ENCODE measurements around the gene SDCBP2. TPM values are rescaled to one million over a fixed set of nuclear protein-coding genes. Genes with fewer than 3 reads are reported as not detected.

SDCBP2 gene
- total RNA-seq, 1 experiment from 2014 or later: 1.9 TPM

DNA sequence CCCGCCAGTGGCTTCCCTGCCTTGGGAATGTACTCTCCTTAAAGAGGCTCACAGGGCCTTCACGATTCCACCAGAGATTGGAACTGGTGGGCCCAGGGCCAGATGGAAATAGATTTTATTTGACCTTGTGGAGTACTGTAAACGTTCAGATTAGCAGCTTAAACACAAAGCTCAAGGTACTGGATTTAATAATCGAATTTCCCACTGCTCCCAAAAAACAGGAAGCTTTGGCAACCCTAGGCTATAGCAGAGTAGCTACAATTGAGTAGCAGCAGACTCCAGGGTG lies 7.3 kb downstream of the SDCBP2 start:
- no peak overlapping the region for H4K91ac ChIP-seq (ENCODE audit: insufficient read length, low read depth, low read length)
- H3K79me2 ChIP-seq (ENCODE audit: insufficient read depth, low read length): peaks cover 3% of the 10 kb centered on the region; the same call in 1 of the 2 replicates
- Mint-ChIP-seq H3K27ac (no peak overlapping the region), H3K27me3 (ENCODE audit: low read depth) (peaks cover 28% of the 10 kb centered on the region), H3K9me3 (no peaks in the 10 kb centered on the region), H3K4me1 (no peaks in the 10 kb centered on the region), H3K4me3 (no peak overlapping the region), H3K36me3 (ENCODE audit: insufficient read depth in 1 of 3, low read depth in 3 of 3) (no peaks in the 10 kb centered on the region)
- no peak overlapping the region for H2AFZ ChIP-seq (ENCODE audit: low read length)
- no peak overlapping the region for H3T11ph ChIP-seq (ENCODE audit: low read length)
- no peak overlapping the region for H2BK120ac ChIP-seq (ENCODE audit: low read depth, low read length, poor library complexity, severe bottlenecking)
- TF ChIP-seq, protein P1, sequence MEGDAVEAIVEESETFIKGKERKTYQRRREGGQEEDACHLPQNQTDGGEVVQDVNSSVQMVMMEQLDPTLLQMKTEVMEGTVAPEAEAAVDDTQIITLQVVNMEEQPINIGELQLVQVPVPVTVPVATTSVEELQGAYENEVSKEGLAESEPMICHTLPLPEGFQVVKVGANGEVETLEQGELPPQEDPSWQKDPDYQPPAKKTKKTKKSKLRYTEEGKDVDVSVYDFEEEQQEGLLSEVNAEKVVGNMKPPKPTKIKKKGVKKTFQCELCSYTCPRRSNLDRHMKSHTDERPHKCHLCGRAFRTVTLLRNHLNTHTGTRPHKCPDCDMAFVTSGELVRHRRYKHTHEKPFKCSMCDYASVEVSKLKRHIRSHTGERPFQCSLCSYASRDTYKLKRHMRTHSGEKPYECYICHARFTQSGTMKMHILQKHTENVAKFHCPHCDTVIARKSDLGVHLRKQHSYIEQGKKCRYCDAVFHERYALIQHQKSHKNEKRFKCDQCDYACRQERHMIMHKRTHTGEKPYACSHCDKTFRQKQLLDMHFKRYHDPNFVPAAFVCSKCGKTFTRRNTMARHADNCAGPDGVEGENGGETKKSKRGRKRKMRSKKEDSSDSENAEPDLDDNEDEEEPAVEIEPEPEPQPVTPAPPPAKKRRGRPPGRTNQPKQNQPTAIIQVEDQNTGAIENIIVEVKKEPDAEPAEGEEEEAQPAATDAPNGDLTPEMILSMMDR (conservative IDR thresholded peaks at IDR 0.05): no peak
- peaks cover 9% of the 10 kb centered on the region for H3K23me2 ChIP-seq (ENCODE audit: insufficient read length, low read depth, low read length, poor library complexity, severe bottlenecking)
- no peak overlapping the region for H3K9ac ChIP-seq (ENCODE audit: extremely low read depth, insufficient read length, low read length)
- no peak for DNase-seq
- H2BK12ac ChIP-seq (ENCODE audit: insufficient read length, low read depth, low read length): no peak overlapping the region
- no peak overlapping the region for H4K5ac ChIP-seq (ENCODE audit: insufficient read length, low read depth, low read length)
- H3K4me2 ChIP-seq (ENCODE audit: insufficient read depth, insufficient read length, low read length): no peak overlapping the region
- H3K56ac ChIP-seq (ENCODE audit: insufficient read length, low read depth, low read length): no peak overlapping the region
- H4K8ac ChIP-seq (replicated peaks; ENCODE audit: insufficient read length, low read depth, low read length): no peak overlapping the region
- no peak overlapping the region for H2BK5ac ChIP-seq (ENCODE audit: insufficient read length, low read length)
- 0 out of 2 replicates have a peak, but pooled peaks cover 3% of the 10 kb centered on the region for H3K4me1 ChIP-seq (ENCODE audit: insufficient read depth, low read length)
- H3K18ac ChIP-seq (ENCODE audit: insufficient read length, low read depth, low read length): no peak overlapping the region
- no peaks in the 10 kb centered on the region for H4K20me1 ChIP-seq (ENCODE audit: control insufficient read depth, insufficient read depth, insufficient read length)
- H2AK5ac ChIP-seq (ENCODE audit: insufficient read length, low read length): no peak overlapping the region
- H3K27me3 ChIP-seq (ENCODE audit: insufficient read depth, low read length): no peaks in the 10 kb centered on the region
- H2BK15ac ChIP-seq (ENCODE audit: low read depth, low read length): 0 out of 2 replicates have a peak overlapping the region, but pooled peaks have one; percentile 15
- H3K9me3 ChIP-seq (ENCODE audit: control insufficient read depth, low read depth, low read length): no peaks in the 10 kb centered on the region
- H3K4ac ChIP-seq (ENCODE audit: low read depth, low read length): no peak overlapping the region
- no peak overlapping the region for H3K14ac ChIP-seq (ENCODE audit: insufficient read depth, low read length)
- no peak overlapping the region for H3K27ac ChIP-seq (ENCODE audit: insufficient read length, low read depth, low read length)
- no peak overlapping the region for H2BK20ac ChIP-seq (ENCODE audit: low read depth, low read length, poor library complexity, severe bottlenecking)
- no CpG with 5 or more reads among the region's 4 CpGs for WGBS (ENCODE audit: extremely low coverage, insufficient read length, low lambda C conversion rate)
- no peak overlapping the region for H3K23ac ChIP-seq (ENCODE audit: insufficient read length, low read depth, low read length)
- H3K79me1 ChIP-seq (ENCODE audit: insufficient read depth, low read depth, low read length, poor library complexity, severe bottlenecking): peaks cover 3% of the 10 kb centered on the region

Data from H9 (cell line).